Neural crest cell (in vitro differentiated cells): Measurements from ENCODE around the gene LRWD1. TPM values are rescaled to one million over a fixed set of nuclear protein-coding genes. Genes with fewer than 3 reads are reported as not detected.

Experiments used
- DNase-seq: peaks from one replicate; pipeline ENCODE4 v3.0.0; 2021; ENCODE audit warnings: low read depth, mixed read lengths, low spot score
- H3K27ac Mint-ChIP-seq: one replicate; pipeline ENCODE4 v1.8.0; 2021; ENCODE audit warnings: mild to moderate bottlenecking, mixed read lengths; ENCODE audit not compliant: unreplicated experiment
- H3K27me3 Mint-ChIP-seq: 2 replicates; pipeline ENCODE4 v1.8.0; 2021; ENCODE audit warnings: low read depth, mild to moderate bottlenecking, mixed read lengths
- H3K36me3 Mint-ChIP-seq: 2 replicates; pipeline ENCODE4 v1.8.0; 2021; ENCODE audit warnings: low read depth, mild to moderate bottlenecking, mixed read lengths
- H3K4me1 Mint-ChIP-seq: 2 replicates; pipeline ENCODE4 v1.8.0; 2021; ENCODE audit warnings: mixed read lengths
- H3K4me3 Mint-ChIP-seq: one replicate; pipeline ENCODE4 v1.8.0; 2021; ENCODE audit warnings: mild to moderate bottlenecking, mixed read lengths
- H3K9me3 Mint-ChIP-seq: 2 replicates; pipeline ENCODE4 v1.8.0; 2021; ENCODE audit warnings: mixed read lengths
- total RNA-seq: library from RNA; stranded (reverse); gene quantifications from 2 replicates; pipeline ENCODE4 v1.2.1, GENCODE V29; 2021
- TF ChIP-seq, protein P1 (sequence below): fragments of 200-600 bp; sonication (generic); conservative IDR thresholded peaks from 2 replicates; pipeline ENCODE4 v1.5.0; 2021; ENCODE audit warnings: antibody characterized with exemption, mild to moderate bottlenecking

Gene LRWD1
- total RNA-seq, 1 donor from 2014 or later: 36.7 TPM

DNA sequence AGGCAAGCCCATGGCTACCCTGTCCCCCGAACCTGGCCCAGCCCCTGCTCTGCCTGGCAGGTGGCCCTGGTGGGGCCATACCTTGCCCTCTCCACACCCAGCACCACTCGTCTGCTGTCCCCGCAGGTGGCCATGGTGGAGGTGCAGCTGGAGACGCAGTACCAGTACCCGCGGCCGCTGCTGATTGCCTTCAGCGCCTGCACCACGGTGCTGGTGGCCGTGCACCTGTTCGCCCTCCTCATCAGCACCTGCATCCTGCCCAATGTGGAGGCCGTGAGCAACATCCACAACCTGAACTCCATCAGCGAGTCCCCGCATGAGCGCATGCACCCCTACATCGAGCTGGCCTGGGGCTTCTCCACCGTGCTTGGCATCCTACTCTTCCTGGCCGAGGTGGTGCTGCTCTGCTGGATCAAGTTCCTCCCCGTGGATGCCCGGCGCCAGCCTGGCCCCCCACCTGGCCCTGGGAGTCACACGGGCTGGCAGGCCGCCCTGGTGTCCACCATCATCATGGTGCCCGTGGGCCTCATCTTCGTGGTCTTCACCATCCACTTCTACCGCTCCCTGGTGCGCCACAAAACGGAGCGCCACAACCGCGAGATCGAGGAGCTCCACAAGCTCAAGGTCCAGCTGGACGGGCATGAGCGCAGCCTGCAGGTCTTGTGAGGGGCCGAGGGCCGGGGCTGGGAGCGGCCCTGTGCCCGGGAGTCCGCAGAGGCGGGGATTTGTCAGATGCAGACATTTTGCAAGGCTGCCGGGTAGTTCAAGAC, 18.2 kb upstream of the LRWD1 start:
- peaks cover 8% of the 10 kb centered on the region for H3K36me3 Mint-ChIP-seq
- no peak overlapping the region for H3K4me3 Mint-ChIP-seq
- H3K4me1 Mint-ChIP-seq: peaks cover 11% of the 10 kb centered on the region
- H3K27ac Mint-ChIP-seq: peak overlapping the region; percentile 43
- TF ChIP-seq, protein P1, sequence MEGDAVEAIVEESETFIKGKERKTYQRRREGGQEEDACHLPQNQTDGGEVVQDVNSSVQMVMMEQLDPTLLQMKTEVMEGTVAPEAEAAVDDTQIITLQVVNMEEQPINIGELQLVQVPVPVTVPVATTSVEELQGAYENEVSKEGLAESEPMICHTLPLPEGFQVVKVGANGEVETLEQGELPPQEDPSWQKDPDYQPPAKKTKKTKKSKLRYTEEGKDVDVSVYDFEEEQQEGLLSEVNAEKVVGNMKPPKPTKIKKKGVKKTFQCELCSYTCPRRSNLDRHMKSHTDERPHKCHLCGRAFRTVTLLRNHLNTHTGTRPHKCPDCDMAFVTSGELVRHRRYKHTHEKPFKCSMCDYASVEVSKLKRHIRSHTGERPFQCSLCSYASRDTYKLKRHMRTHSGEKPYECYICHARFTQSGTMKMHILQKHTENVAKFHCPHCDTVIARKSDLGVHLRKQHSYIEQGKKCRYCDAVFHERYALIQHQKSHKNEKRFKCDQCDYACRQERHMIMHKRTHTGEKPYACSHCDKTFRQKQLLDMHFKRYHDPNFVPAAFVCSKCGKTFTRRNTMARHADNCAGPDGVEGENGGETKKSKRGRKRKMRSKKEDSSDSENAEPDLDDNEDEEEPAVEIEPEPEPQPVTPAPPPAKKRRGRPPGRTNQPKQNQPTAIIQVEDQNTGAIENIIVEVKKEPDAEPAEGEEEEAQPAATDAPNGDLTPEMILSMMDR: no peak
- no peaks in the 10 kb centered on the region for H3K9me3 Mint-ChIP-seq
- no peak for DNase-seq
- no peaks in the 10 kb centered on the region for H3K27me3 Mint-ChIP-seq

DNA sequence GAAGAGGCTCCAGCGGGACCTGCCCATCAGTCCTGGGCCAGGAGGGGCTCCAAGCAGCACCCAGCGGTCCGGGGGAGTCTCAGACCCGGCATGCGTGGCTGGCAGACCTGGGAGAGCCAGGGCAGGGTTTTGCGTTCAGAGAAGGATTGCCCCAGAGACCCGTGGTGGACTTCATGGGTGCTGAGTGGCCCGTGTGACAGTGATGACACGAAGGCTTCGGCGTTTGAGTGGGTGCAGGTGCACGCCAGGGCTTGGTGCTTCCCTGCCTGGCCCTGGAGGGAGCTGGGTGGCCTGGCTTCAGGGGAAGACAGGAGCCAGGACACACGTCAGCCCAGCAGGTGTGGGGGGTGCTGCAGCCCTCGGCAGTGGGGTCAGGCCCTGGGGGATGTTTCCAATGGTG, 17.5 kb upstream of the LRWD1 start:
- DNase-seq: no peak
- H3K4me3 Mint-ChIP-seq: no peak overlapping the region

DNA sequence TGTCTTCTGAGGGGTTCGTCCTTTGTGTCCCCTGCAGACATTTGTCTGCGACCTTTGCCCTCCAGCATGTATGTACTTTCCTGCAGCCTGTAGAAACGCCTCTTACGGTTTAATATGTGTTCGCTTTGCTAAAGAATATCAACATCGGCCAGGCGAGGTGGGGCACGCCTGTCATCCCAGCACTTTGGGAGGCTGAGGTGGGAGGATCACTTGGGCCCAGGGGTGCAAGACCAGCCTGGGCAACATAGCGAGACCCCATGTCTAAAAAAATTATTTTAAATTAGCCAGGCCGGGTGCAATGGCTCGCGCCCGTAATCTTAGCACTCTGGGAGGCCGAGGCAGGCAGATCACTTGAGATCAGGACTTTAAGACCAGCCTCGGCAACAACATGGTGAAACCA, 15.6 kb upstream of the LRWD1 start:
- TF ChIP-seq, protein P1: no peak
- no peaks in the 10 kb centered on the region for H3K9me3 Mint-ChIP-seq
- no peak overlapping the region for H3K27ac Mint-ChIP-seq
- DNase-seq: no peak
- no peaks in the 10 kb centered on the region for H3K27me3 Mint-ChIP-seq
- no peak overlapping the region for H3K4me3 Mint-ChIP-seq
- H3K4me1 Mint-ChIP-seq: peaks cover 11% of the 10 kb centered on the region
- peaks cover 5% of the 10 kb centered on the region for H3K36me3 Mint-ChIP-seq

More for the DNA sequence above, 17.5 kb upstream of the LRWD1 start:
- no peaks in the 10 kb centered on the region for H3K27me3 Mint-ChIP-seq
- H3K27ac Mint-ChIP-seq: no peak overlapping the region
- peaks cover 5% of the 10 kb centered on the region for H3K36me3 Mint-ChIP-seq
- peaks cover 11% of the 10 kb centered on the region for H3K4me1 Mint-ChIP-seq
- H3K9me3 Mint-ChIP-seq: no peaks in the 10 kb centered on the region
- TF ChIP-seq, protein P1: no peak

DNA sequence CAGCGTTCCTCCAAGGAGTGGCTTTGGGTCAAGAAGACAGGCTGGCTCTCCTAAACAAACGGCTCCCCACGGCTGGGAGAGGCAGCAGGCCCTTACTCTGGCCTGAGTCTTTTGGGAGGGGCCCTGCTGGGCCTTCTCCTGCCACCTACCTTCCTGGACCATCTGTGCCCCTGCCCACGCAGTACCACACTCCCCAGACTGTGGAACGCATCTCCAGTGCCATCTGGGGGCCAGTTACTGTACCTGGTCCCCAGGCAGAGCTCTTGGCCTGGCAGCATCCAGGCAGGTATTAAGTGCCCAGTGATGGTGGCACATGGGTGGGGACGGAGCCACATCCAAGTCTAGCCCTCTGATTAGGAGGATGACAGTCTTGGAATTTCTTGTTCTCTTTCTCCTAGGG, 14.5 kb upstream of the LRWD1 start:
- no peaks in the 10 kb centered on the region for H3K9me3 Mint-ChIP-seq
- TF ChIP-seq, protein P1: no peak
- no peak for DNase-seq
- peaks cover 11% of the 10 kb centered on the region for H3K4me1 Mint-ChIP-seq
- no peaks in the 10 kb centered on the region for H3K27me3 Mint-ChIP-seq
- H3K4me3 Mint-ChIP-seq: no peak overlapping the region
- no peak overlapping the region for H3K27ac Mint-ChIP-seq
- H3K36me3 Mint-ChIP-seq: peaks cover 2% of the 10 kb centered on the region

DNA sequence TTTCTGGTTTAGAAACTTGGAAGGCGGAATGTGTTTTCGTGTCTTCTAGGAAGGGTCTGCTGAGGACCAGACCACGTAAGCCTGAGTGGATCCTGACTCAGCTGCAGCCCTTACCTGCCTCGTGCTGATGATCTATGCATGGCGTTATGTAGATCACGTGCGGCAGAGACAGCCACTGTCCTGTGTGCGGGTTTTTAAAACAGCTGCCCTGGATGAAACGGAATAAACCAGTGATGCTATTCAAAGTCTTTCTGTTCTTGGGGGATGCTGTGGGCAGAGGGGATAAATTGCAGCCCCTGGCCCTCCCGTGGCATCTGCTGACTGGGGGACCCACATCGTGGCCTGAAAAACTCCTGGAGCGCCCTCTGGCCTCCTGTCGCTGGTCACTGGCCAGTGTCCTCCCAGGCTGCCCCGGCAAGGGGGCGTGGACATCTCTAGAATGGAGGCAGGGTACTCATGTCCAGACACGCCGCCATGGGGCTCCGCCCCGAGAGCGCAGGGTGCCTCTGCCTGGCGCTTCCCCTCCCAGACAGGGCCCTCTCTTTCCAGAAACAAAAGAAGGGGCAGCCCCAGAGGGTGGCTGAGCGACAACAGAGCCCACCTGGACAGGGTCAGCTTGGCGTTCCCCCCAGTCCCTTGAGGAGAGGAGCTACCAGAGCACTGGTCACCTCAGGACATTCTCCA, 13.3 kb upstream of the LRWD1 start:
- Mint-ChIP-seq H3K4me3 (peak overlapping the region; percentile 71), H3K4me1 (peaks cover 11% of the 10 kb centered on the region), H3K27me3 (no peaks in the 10 kb centered on the region), H3K36me3 (peaks cover 2% of the 10 kb centered on the region), H3K27ac (no peak overlapping the region), H3K9me3 (no peaks in the 10 kb centered on the region)
- TF ChIP-seq, protein P1: no peak
- DNase-seq: peak; percentile 65
